ENCODE results near the gene POLR3K. TPM values are rescaled to one million over a fixed set of nuclear protein-coding genes. Genes with fewer than 3 reads are reported as not detected.

The POLR3K gene
- total RNA-seq, 1 experiment from 2014 or later = 29.3 TPM

GRCh38 chr16:67183-67791 is 13.9 kb upstream of the POLR3K start:
- Histone ChIP-seq H3K4me1 (peaks cover 13% of the 10 kb centered on the region), H3K27me3 (replicated peaks; ENCODE audit: control insufficient read depth, insufficient read depth, low read length) (no peaks in the 10 kb centered on the region), H3K4me3 (ENCODE audit: low read depth, low read length) (no peak overlapping the region), H3K9me3 (no peaks in the 10 kb centered on the region), H3K36me3 (ENCODE audit: control insufficient read depth, insufficient read depth, low read length) (no peaks in the 10 kb centered on the region; the same call in 1 of the 2 replicates)
- Mint-ChIP-seq H3K36me3 (ENCODE audit: insufficient read depth, unreplicated experiment) (peaks cover 12% of the 10 kb centered on the region), H3K27me3 (ENCODE audit: insufficient read depth, unreplicated experiment) (no peaks in the 10 kb centered on the region), H3K4me3 (ENCODE audit: unreplicated experiment) (no peak overlapping the region), H3K4me1 (ENCODE audit: low read depth, unreplicated experiment) (no peaks in the 10 kb centered on the region), H3K27ac (ENCODE audit: unreplicated experiment) (no peak overlapping the region), H3K9me3 (ENCODE audit: unreplicated experiment) (no peaks in the 10 kb centered on the region)
- DNase-seq = no peak
- ChIA-PET POLR2A (no interaction called here), CTCF (interaction anchor here (3.1 kb wide), 1 partner anchor 30 kb away, joined by 37 read pairs; no protein-coding TSS in a partner anchor)
- intact Hi-C loops (cut with micrococcal nuclease; ENCODE audit: unreplicated experiment) = no loop called here
- no peak for TF ChIP-seq CTCF (IDR thresholded peaks at IDR 0.05; ENCODE audit: insufficient read depth in 1 of 2, low read depth in 1 of 2, low read length in 1 of 2, severe bottlenecking in 1 of 2, unreplicated experiment in 1 of 2)
- no TSS peak for BruUV-seq (replicated peaks)

- H3K27me3 Mint-ChIP-seq (ENCODE audit: insufficient read depth, unreplicated experiment) = no peaks in the 10 kb centered on the region
- H3K4me3 Mint-ChIP-seq (ENCODE audit: unreplicated experiment) = no peak overlapping the region
- no peak for DNase-seq
- Histone ChIP-seq H3K36me3 (ENCODE audit: control insufficient read depth, insufficient read depth, low read length) (no peaks in the 10 kb centered on the region; the same call in none of the 2 replicates), H3K4me3 (ENCODE audit: low read depth, low read length) (no peak overlapping the region), H3K27me3 (replicated peaks; ENCODE audit: control insufficient read depth, insufficient read depth, low read length) (no peaks in the 10 kb centered on the region), H3K9me3 (no peaks in the 10 kb centered on the region), H3K4me1 (peaks cover 13% of the 10 kb centered on the region)
- intact Hi-C loops (cut with micrococcal nuclease; ENCODE audit: unreplicated experiment) = no loop called here
- H3K36me3 Mint-ChIP-seq (ENCODE audit: insufficient read depth, unreplicated experiment) = peaks cover 12% of the 10 kb centered on the region
- POLR2A ChIA-PET = interaction anchor here (0.6 kb wide), 1 partner anchor 286 kb away, joined by 3 read pairs; no protein-coding TSS in a partner anchor
- no peaks in the 10 kb centered on the region for H3K9me3 Mint-ChIP-seq (ENCODE audit: unreplicated experiment)
- CTCF ChIA-PET = interaction anchor here (0.6 to 3.1 kb wide), 11 partner anchors 9 to 296 kb away, joined by 3 to 37 read pairs (median 5); partner anchors contain the start of genes HBQ1, MPG, POLR3K and SNRNP25
- H3K27ac Mint-ChIP-seq (ENCODE audit: unreplicated experiment) = no peak overlapping the region
- no peak for TF ChIP-seq CTCF (IDR thresholded peaks at IDR 0.05; ENCODE audit: insufficient read depth in 1 of 2, low read depth in 1 of 2, low read length in 1 of 2, severe bottlenecking in 1 of 2, unreplicated experiment in 1 of 2)
- no TSS peak for BruUV-seq (replicated peaks)
- no peaks in the 10 kb centered on the region for H3K4me1 Mint-ChIP-seq (ENCODE audit: low read depth, unreplicated experiment)
Observed at GRCh38 chr16:66309-67182, 13.1 kb upstream of the POLR3K start.

GRCh38 chr16:65745-66144 is 12.3 kb upstream of the POLR3K start:
- no peaks in the 10 kb centered on the region for H3K4me1 Mint-ChIP-seq (ENCODE audit: low read depth, unreplicated experiment)
- H3K4me3 ChIP-seq (ENCODE audit: low read depth, low read length) = no peak overlapping the region
- no TSS peak for BruUV-seq (replicated peaks)
- peak; percentile 91 to 95 for TF ChIP-seq CTCF (IDR thresholded peaks at IDR 0.05; ENCODE audit: insufficient read depth in 1 of 2, low read depth in 1 of 2, low read length in 1 of 2, severe bottlenecking in 1 of 2, unreplicated experiment in 1 of 2)
- no peaks in the 10 kb centered on the region for H3K9me3 ChIP-seq
- DNase-seq = peak; percentile 67 to 83
- no peaks in the 10 kb centered on the region for H3K27me3 Mint-ChIP-seq (ENCODE audit: insufficient read depth, unreplicated experiment)
- ChIA-PET POLR2A (interaction anchor here (0.6 kb wide), 1 partner anchor 287 kb away, joined by 3 read pairs; no protein-coding TSS in a partner anchor), CTCF (interaction anchor here (0.6 to 3.1 kb wide), 11 partner anchors 8 to 296 kb away, joined by 3 to 37 read pairs (median 5); partner anchors contain the start of genes HBQ1, MPG, POLR3K and SNRNP25)
- intact Hi-C loops (cut with micrococcal nuclease; ENCODE audit: unreplicated experiment) = loop anchor here (1.0 kb wide), 1 partner anchor 32 kb away; no protein-coding TSS in a partner anchor
- peaks cover 6% of the 10 kb centered on the region for H3K4me1 ChIP-seq
- peaks cover 17% of the 10 kb centered on the region for H3K36me3 Mint-ChIP-seq (ENCODE audit: insufficient read depth, unreplicated experiment)
- no peak overlapping the region for H3K27ac Mint-ChIP-seq (ENCODE audit: unreplicated experiment)
- no peaks in the 10 kb centered on the region; the same call in none of the 2 replicates for H3K36me3 ChIP-seq (ENCODE audit: control insufficient read depth, insufficient read depth, low read length)
- H3K9me3 Mint-ChIP-seq (ENCODE audit: unreplicated experiment) = no peaks in the 10 kb centered on the region
- no peak overlapping the region for H3K4me3 Mint-ChIP-seq (ENCODE audit: unreplicated experiment)
- no peaks in the 10 kb centered on the region for H3K27me3 ChIP-seq (replicated peaks; ENCODE audit: control insufficient read depth, insufficient read depth, low read length)

Data from Caco-2 (cell line).